ENCODE results near the gene TSEN34.

TSEN34 gene

DNA sequence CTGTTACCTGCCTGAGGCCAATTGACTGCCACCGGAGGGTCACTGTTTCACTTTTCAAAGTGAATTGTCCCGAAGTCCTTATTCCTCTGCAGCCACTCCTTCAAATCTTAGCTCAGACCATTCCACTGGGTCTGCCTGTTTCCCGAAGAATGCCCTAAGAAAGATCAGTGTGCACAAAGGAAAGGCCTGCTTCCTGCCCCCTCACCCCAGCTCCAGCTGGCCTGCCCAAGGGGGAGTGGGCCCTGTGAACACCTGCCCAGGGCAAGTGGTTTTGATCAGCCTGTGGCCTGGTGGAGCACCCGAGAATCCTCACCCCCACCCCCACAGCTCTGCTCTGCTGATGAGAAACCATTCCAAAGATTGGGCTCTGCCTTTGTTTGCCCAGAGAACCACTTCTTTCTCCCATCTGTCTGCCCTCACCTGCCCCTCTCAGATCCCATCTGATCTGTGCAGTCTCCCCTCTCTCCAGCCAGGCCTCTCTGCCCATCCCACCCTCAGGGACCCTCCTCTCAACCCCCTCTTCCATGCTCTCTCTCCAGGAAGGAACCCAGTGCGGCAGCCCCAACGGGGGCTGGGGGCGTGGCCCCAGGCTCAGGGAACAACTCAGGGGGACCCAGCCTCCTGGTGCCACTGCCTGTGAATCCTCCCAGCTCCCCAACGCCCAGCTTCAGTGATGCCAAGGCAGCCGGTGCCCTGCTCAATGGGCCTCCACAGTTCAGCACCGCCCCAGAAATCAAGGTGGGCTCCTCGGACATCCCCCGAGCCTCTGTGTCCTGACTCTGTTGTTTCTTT, 41.9 kb upstream of the TSEN34 start:
- Histone ChIP-seq H3K27me3 (ENCODE audit: insufficient read depth, low read length, poor library complexity, severe bottlenecking) (no peaks in the 10 kb centered on the region), H3K4me1 (ENCODE audit: insufficient read depth, low read length, poor library complexity, severe bottlenecking) (no peaks in the 10 kb centered on the region), H3K79me2 (ENCODE audit: insufficient read depth, low read length) (no peaks in the 10 kb centered on the region), H3K4me2 (ENCODE audit: low read depth, low read length, poor library complexity, severe bottlenecking) (no peak overlapping the region), H3K36me3 (ENCODE audit: insufficient read depth, low read length) (peaks cover 95% of the 10 kb centered on the region; the same call in 1 of the 2 replicates), H3K9ac (ENCODE audit: low read depth, low read length, poor library complexity, severe bottlenecking) (no peak overlapping the region), H4K20me1 (ENCODE audit: insufficient read depth, low read length, poor library complexity, severe bottlenecking) (peaks cover 10% of the 10 kb centered on the region), H3K9me2 (replicated peaks; ENCODE audit: low read depth, low read length) (no peaks in the 10 kb centered on the region), H2AFZ (ENCODE audit: low read length) (no peak overlapping the region), H3K9me3 (ENCODE audit: insufficient read depth, low read depth, low read length) (no peaks in the 10 kb centered on the region), H3K4me3 (ENCODE audit: low read length, poor library complexity, severe bottlenecking) (no peak overlapping the region), H3F3A (ENCODE audit: low read depth) (peaks cover 4% of the 10 kb centered on the region; the same call in 1 of the 2 replicates)
- TF ChIP-seq, protein P1, sequence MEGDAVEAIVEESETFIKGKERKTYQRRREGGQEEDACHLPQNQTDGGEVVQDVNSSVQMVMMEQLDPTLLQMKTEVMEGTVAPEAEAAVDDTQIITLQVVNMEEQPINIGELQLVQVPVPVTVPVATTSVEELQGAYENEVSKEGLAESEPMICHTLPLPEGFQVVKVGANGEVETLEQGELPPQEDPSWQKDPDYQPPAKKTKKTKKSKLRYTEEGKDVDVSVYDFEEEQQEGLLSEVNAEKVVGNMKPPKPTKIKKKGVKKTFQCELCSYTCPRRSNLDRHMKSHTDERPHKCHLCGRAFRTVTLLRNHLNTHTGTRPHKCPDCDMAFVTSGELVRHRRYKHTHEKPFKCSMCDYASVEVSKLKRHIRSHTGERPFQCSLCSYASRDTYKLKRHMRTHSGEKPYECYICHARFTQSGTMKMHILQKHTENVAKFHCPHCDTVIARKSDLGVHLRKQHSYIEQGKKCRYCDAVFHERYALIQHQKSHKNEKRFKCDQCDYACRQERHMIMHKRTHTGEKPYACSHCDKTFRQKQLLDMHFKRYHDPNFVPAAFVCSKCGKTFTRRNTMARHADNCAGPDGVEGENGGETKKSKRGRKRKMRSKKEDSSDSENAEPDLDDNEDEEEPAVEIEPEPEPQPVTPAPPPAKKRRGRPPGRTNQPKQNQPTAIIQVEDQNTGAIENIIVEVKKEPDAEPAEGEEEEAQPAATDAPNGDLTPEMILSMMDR (conservative IDR thresholded peaks at IDR 0.05; ENCODE audit: low read length): no peak
- TF ChIP-seq EZH2phosphoT487 (IDR thresholded peaks at IDR 0.05; ENCODE audit: borderline replicate concordance): no peak

DNA sequence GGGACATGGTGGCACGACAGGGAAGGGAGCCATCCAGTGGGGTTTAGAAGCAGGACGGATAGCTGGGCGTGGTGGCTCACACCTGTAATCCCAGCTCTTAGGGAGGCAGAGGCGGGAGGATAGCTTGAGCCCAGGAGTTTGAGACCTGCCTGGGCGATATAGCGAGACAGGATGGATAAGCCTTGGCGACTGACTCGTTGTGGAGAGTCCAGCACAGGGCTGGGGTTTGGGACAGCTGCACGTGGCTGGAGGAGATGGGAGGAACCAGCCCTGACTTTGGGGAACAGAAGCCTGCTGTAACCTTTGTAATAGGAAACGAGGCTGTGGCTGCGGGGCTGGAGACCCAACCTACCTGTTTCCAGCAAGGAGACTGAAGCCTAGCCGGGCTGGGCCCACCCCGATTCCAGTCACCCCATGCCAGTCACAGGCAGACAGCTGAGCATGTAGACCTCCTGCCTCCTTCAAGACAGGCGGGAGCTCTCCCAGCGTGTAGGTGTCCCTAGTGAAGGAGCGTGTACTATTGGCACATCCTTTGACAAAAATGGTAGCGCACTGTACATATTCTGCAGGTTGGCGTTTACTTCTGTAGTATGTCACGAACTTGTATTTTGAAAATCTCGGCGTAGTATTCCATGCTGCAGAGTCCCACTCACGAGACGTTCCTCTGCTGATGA, 39.6 kb upstream of the TSEN34 start:
- Histone ChIP-seq H4K20me1 (ENCODE audit: insufficient read depth, low read length, poor library complexity, severe bottlenecking) (peaks cover 4% of the 10 kb centered on the region), H3K4me1 (ENCODE audit: insufficient read depth, low read length, poor library complexity, severe bottlenecking) (no peaks in the 10 kb centered on the region), H3K9me3 (ENCODE audit: insufficient read depth, low read depth, low read length) (no peaks in the 10 kb centered on the region), H3K79me2 (ENCODE audit: insufficient read depth, low read length) (no peaks in the 10 kb centered on the region; the same call in 1 of the 2 replicates), H3K9me2 (replicated peaks; ENCODE audit: low read depth, low read length) (no peaks in the 10 kb centered on the region), H3K4me3 (ENCODE audit: low read length, poor library complexity, severe bottlenecking) (no peak overlapping the region), H2AFZ (ENCODE audit: low read length) (no peak overlapping the region), H3K27me3 (ENCODE audit: insufficient read depth, low read length, poor library complexity, severe bottlenecking) (no peaks in the 10 kb centered on the region), H3K36me3 (ENCODE audit: insufficient read depth, low read length) (peaks cover 95% of the 10 kb centered on the region; the same call in 1 of the 2 replicates), H3F3A (ENCODE audit: low read depth) (peaks cover 10% of the 10 kb centered on the region; the same call in 1 of the 2 replicates), H3K9ac (ENCODE audit: low read depth, low read length, poor library complexity, severe bottlenecking) (no peak overlapping the region), H3K4me2 (ENCODE audit: low read depth, low read length, poor library complexity, severe bottlenecking) (no peak overlapping the region)
- no peak for TF ChIP-seq EZH2phosphoT487 (IDR thresholded peaks at IDR 0.05; ENCODE audit: borderline replicate concordance)
- TF ChIP-seq, protein P1 (conservative IDR thresholded peaks at IDR 0.05; ENCODE audit: low read length): no peak

DNA sequence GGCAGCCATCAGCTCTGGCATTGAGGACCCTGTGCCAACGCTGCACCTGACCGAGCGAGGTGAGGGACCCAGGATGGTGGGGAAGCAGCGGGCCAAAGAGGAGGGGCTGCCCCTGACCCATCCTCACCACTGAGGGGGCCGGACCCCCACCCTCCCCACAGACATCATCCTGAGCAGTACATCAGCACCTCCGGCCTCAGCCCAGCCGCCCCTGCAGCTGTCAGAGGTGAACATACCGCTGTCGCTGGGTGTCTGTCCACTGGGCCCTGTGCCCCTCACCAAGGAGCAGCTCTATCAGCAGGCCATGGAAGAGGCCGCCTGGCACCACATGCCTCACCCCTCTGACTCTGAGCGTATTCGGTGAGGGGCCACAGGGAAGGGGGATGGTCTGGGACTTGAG, 38.8 kb upstream of the TSEN34 start:
- TF ChIP-seq, protein P1 (conservative IDR thresholded peaks at IDR 0.05; ENCODE audit: low read length): no peak
- no peak for TF ChIP-seq EZH2phosphoT487 (IDR thresholded peaks at IDR 0.05; ENCODE audit: borderline replicate concordance)
- peaks cover 4% of the 10 kb centered on the region; the same call in 1 of the 2 replicates for H3K79me2 ChIP-seq (ENCODE audit: insufficient read depth, low read length)
- H3K9me2 ChIP-seq (replicated peaks; ENCODE audit: low read depth, low read length): no peaks in the 10 kb centered on the region
- no peak overlapping the region for H3K9ac ChIP-seq (ENCODE audit: low read depth, low read length, poor library complexity, severe bottlenecking)
- no peak overlapping the region for H2AFZ ChIP-seq (ENCODE audit: low read length)
- H3K9me3 ChIP-seq (ENCODE audit: insufficient read depth, low read depth, low read length): no peaks in the 10 kb centered on the region
- no peaks in the 10 kb centered on the region for H3K4me1 ChIP-seq (ENCODE audit: insufficient read depth, low read length, poor library complexity, severe bottlenecking)
- no peaks in the 10 kb centered on the region for H3K27me3 ChIP-seq (ENCODE audit: insufficient read depth, low read length, poor library complexity, severe bottlenecking)
- H3K36me3 ChIP-seq (ENCODE audit: insufficient read depth, low read length): peaks cover 91% of the 10 kb centered on the region; the same call in 1 of the 2 replicates
- peaks cover 10% of the 10 kb centered on the region; the same call in 1 of the 2 replicates for H3F3A ChIP-seq (ENCODE audit: low read depth)
- H3K4me3 ChIP-seq (ENCODE audit: low read length, poor library complexity, severe bottlenecking): no peak overlapping the region
- peaks cover 3% of the 10 kb centered on the region for H4K20me1 ChIP-seq (ENCODE audit: insufficient read depth, low read length, poor library complexity, severe bottlenecking)
- no peak overlapping the region for H3K4me2 ChIP-seq (ENCODE audit: low read depth, low read length, poor library complexity, severe bottlenecking)
